Inflammatory macrophage treated with lipopolysaccharide for 4 hours (primary cell): Measurements from ENCODE around the gene PRRT1B.

Experiments used
- DNase-seq: peaks from one replicate; pipeline ENCODE4 v3.0.0-alpha.2; 2020

The PRRT1B gene

DNA sequence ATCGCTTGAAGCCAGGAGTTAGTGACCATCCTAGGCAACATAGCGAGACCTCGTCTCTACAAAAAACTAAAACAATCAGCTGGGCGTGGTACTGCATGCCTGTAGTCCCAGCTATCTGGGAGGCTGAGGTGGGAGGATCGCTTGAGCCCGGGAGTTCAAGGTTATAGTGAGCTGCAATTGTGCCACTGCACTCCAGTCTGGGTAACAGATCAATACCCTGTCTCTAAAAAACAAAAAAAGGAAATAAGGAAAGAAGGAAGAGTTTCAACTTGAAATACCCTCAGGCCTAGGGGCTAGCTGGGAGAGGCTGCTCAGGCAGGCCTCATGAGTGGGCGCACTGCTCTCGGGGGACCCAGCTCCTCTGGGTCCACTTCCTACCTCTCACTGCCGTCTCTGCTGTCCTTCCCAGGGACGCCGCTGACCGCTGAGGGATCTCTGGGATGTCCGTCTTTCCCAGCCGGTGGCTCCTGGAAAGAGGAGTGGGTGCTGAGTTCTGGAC, 56.4 kb downstream of the PRRT1B start:
- no peak for DNase-seq

DNA sequence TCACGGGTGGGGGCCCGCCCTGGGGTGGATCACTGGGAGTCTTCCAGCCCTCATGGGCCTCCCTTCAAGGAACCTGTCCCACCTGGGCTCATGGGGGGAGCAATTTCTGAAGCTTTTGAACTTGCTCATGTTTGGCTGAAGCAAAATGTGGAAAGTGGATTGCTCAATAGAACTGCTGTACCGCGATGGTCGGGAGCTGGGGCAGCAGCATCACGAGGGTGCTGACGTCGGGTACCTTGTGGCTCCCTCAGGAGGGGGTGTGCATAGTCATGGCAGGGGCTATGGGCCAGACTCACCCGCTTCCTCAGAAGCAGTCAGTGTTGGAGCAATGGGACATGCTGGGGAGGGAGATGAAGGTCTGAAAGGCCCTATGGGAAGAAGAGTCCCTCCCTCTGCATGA, 57.9 kb downstream of the PRRT1B start:
- DNase-seq = peak; percentile 66

DNA sequence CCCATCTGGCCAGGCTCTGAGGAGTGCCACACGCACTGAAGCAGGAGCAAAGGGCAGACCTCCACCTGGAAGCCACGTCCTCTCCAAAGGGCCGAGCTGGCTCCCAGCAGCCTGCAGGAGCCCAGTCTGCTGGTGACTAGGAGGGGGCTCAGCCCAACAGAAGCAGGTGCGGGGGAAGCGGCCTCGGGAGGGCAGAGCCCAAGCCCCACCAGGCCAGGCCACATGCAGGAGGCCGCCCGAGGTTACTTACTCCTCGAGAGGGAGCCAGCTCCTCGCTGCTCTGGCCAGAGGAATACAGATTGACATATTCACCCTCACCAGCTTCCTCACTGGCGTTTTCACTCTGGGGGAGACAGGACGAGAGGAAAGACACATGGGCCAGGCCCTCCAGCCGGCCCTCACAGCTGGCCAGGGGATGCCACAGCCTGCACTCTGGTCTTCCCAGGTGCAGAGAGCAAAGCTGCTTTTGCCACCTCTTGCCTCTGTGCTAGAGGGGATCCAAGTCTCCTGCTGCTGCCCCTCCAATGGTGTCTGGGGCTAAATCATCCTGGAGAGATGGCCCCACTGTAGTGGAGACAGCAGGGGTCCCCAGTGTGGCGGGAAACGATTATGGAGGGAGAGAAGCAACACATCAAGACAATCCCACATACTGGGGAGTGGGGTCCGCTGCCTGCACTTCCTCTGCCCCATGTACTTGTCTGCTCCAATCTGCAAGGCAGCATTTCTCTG, 58.6 kb downstream of the PRRT1B start:
- no peak for DNase-seq

DNA sequence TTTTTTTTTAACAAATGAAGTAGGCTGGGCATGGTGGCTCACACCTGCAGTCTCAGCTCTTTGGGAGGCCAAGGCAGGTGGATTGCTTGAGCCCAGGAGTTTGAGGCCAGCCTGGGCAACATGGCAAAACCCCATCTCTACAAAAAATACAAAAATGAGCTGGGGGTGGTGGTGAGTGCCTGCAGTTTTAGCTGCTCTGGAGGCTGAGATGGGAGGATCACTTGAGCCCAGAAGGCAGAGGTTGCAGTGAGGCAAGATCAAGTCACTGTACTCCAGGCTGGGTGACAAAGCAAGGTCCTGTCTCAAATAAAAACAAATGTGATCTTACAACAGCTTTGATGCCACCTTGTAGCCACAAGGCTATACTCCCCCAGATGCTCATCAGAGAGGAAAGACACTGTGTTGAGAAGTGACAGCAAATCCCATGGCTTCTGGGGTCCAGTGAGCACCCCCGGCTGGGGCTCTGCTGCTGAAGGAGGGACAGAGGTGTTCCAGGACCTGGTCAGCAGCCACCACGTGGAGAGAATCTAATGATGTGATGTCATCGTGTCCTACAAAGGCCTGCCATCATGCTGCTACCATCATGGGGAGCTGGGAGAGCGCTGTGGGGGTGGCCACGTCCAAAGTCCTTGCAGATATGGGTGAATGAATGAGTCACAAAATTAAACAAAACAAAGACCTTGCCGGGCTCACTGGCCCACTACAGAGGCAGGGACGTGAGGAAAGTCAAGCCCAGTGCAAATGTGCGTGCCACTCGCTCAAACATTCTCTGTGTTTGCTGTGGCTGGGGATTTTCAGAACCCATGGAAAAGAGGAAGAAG, 60.7 kb downstream of the PRRT1B start:
- no peak for DNase-seq

DNA sequence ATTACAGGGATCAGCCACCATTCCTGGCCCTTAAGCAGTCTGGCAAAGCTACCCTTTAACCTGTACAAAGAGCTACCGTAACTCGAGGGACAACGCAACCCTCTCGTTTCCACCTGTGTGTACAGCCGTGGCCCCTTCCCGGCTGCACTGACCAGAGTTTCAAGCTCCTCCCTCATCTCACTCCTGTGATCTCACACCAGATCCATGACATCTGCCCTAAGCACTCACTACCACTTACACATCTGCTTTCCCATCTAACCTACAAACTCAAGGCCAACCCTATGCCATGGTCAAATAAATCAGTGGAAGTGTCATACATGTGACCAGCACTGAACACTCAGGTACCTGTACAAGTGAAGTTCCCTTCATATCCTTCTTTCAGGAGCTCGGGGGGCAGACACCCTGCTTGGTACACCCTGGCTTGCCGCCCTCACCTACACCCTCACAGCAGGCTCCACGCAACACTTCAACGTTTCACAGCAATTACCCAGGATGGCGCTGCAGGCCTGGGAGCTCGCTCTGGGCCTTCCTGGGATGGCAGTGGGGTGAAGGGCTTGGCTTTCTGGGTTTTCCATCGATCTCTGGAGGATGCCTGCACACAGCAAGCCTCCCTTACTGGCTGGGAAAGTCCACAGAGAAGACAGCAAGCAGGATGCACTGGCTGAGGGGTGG, 61.7 kb downstream of the PRRT1B start:
- DNase-seq = no peak

DNA sequence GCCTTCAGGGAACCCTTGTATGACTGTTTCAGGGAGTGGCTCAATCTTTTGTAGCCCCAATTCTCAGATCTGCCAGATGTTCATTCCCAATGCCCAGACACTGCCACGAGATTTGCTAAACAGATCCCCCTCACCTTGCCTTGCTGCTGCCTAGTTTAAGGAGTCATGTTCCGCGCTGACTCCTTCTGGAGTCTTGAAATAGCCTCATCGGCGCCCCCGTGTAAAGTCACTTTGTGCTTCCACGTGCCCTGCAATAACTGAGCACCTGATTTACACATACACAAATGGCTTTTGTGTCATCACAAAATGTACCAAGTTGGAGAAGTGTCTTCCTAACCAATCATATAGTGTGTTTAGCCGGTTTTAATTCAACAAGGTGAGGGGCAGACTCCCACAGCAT, 62.3 kb downstream of the PRRT1B start:
- DNase-seq = no peak

DNA sequence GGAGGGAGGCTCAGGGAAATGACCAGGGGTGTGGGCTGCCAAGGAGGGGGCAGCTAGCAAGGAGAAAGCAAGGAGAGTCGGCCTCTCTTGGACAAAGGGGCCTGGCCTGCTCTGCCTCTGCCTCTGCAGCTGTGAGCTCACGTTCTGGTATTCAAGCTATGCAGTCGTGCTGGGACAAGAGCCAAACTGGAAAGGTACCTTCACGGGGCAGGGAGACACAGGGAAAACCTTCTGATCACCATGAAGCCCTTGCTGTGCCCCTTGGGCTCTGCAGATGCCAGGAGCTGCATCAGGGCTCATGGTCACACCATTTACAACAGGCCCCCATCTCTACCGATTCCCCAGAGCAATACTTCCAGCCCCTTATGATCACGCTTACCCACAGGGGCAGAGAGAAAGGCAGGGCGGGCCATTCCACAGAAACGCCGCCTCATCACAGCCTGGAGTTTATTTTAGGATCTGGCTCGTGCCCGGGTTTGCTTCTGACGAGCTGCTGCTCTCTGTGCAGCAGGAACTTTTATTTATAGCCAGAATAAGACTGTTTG, 63.2 kb downstream of the PRRT1B start:
- DNase-seq = no peak
